A172 (cell line): Measurements from ENCODE around the gene RERE. TPM values are rescaled to one million over a fixed set of nuclear protein-coding genes. Genes with fewer than 3 reads are reported as not detected.

Experiments
- DNase-seq: peaks from one replicate; pipeline ENCODE4 v3.0.0-alpha.2; 2015; ENCODE audit warnings: low spot score
- total RNA-seq: library from RNA; depleted of rRNA; stranded (reverse); fragments of >200 nt; shearing (Covaris generic); gene quantifications from 2 replicates; pipeline ENCODE4 v1.2.3, GENCODE V29; 2014

The RERE gene
- total RNA-seq, 1 experiment from 2014 or later, result 7.0 TPM

GRCh38 chr1:8406011-8406410 lies 411.4 kb downstream of the RERE start:
- no peak for DNase-seq

GRCh38 chr1:8404460-8405370 lies 412.7 kb downstream of the RERE start:
- DNase-seq, result no peak

GRCh38 chr1:8402109-8402710 lies 415.2 kb downstream of the RERE start:
- no peak for DNase-seq

- no peak for DNase-seq
Measured at GRCh38 chr1:8398677-8399076, 418.8 kb downstream of the RERE start.

GRCh38 chr1:8398086-8398485 lies 419.4 kb downstream of the RERE start:
- DNase-seq, result no peak

- peak; percentile 9 for DNase-seq
Measured at GRCh38 chr1:8397511-8397910, 419.9 kb downstream of the RERE start.

GRCh38 chr1:8396786-8397406 lies 420.5 kb downstream of the RERE start:
- DNase-seq, result peak; percentile 83

GRCh38 chr1:8396083-8396785 lies 421.2 kb downstream of the RERE start:
- peak; percentile 59 for DNase-seq

- DNase-seq, result no peak
Measured at GRCh38 chr1:8395433-8395866, 422.0 kb downstream of the RERE start.

- DNase-seq, result peak; percentile 82
Measured at GRCh38 chr1:8394456-8395321, 422.8 kb downstream of the RERE start.

GRCh38 chr1:8392522-8392921 lies 424.9 kb downstream of the RERE start:
- no peak for DNase-seq

GRCh38 chr1:8390707-8391106 lies 426.7 kb downstream of the RERE start:
- no peak for DNase-seq

GRCh38 chr1:8389958-8390535 lies 427.4 kb downstream of the RERE start:
- no peak for DNase-seq

GRCh38 chr1:8388732-8389562 lies 428.5 kb downstream of the RERE start:
- no peak for DNase-seq

GRCh38 chr1:8386247-8386646 lies 431.2 kb downstream of the RERE start:
- no peak for DNase-seq

GRCh38 chr1:8384577-8384976 lies 432.9 kb downstream of the RERE start:
- no peak for DNase-seq

- DNase-seq, result no peak
Measured at GRCh38 chr1:8384088-8384487, 433.4 kb downstream of the RERE start.

- DNase-seq, result no peak
Measured at GRCh38 chr1:8382608-8383505, 434.6 kb downstream of the RERE start.

GRCh38 chr1:8382051-8382505 lies 435.4 kb downstream of the RERE start:
- no peak for DNase-seq
